NB4 (cell line): Measurements from ENCODE around the gene CBFB.

ENCODE experiments used
- CTCF ChIP-seq: IDR thresholded peaks from one replicate; pipeline ENCODE4 v1.5.1; 2012; ENCODE audit warnings: low read depth, low read length
- MYC ChIP-seq: IDR thresholded peaks from 2 replicates; pipeline ENCODE4 v1.6.1; 2011; ENCODE audit warnings: low read depth, low read length
- POLR2A ChIP-seq: IDR thresholded peaks from 2 replicates; pipeline ENCODE4 v1.6.1; 2011; ENCODE audit warnings: mild to moderate bottlenecking; ENCODE audit not compliant: insufficient read length; ENCODE audit errors: extremely low read depth
- TF ChIP-seq, protein P1 (sequence below): IDR thresholded peaks from 2 replicates; pipeline ENCODE4 v1.6.1; 2011; ENCODE audit warnings: low read depth, low read length

DNA sequence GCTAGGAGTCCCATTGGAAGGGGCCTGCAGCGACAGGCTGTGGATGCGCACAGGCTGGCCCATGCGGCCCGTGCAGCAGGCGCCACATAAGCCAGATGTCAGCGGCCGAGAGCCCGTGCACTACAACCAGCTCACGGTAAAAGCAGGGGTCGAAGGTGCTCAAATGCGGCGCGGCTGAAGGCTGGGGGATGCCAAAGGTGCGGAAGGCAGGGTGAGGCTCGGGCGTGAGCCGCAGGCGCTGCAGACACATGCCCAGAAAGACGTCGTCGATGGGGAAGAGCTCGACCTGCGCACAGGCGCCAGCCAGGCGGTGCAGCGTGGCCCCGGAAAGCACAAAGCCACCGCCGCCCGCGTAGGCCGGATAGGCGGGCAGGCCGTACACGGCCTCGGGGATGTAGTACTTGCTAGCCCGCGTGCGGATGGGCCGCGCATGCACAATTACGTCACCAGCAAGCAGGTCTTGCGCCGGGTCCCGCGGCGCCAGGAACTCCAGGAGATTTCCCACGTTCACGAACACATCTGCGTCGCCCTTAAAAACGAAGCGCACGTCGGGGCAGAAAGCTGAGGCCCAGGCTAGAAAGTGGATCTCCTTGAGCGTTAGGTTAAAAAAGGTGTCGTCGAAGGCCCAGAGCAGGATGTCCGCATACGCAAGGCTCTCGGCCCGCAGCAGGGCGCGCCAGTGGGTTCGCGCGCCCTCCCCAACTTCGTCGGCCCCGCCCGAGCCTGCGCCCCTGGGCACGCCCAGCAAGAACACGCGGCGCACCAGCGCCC is 120.5 kb downstream of the CBFB start:
- TF ChIP-seq POLR2A (no peak), CTCF (no peak), MYC (no peak)
- TF ChIP-seq, protein P1, sequence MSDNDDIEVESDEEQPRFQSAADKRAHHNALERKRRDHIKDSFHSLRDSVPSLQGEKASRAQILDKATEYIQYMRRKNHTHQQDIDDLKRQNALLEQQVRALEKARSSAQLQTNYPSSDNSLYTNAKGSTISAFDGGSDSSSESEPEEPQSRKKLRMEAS, result no peak
